Keratinocyte (primary cell): Measurements from ENCODE around the gene ADAM30.

Experiments used
- CTCF ChIP-seq, 3 experiments: IDR thresholded peaks in 1 of 3; conservative IDR thresholded peaks in 1 of 3; optimal IDR thresholded peaks in 1 of 3; 2 replicates in 2 of 3; 3 replicates in 1 of 3; pipeline versions ENCODE3 to v1.5.1; 2011; ENCODE audit warnings: low read length in 3 of 3, mild to moderate bottlenecking in 3 of 3, moderate library complexity in 2 of 3, control low read depth in 1 of 3, inconsistent platforms in 1 of 3; ENCODE audit not compliant: insufficient read depth in 2 of 3; ENCODE audit errors: extremely low read depth in 1 of 3
- EZH2 ChIP-seq: IDR thresholded peaks from one replicate; pipeline ENCODE4 v1.6.1; 2012; ENCODE audit warnings: inconsistent platforms, mild to moderate bottlenecking, low read length, moderate library complexity

- TF ChIP-seq CTCF (optimal IDR thresholded peaks at IDR 0.05 in 1 of 3, IDR thresholded peaks at IDR 0.05 in 1 of 3, conservative IDR thresholded peaks at IDR 0.05 in 1 of 3; ENCODE audit: extremely low read depth in 1 of 3, insufficient read depth in 2 of 3, low read length in 3 of 3), result no peak
- no peak for TF ChIP-seq EZH2
Observed at GRCh38 chr1:119893238-119893791, 3.0 kb downstream of the ADAM30 start.
